H9 (cell line): ENCODE measurements around the gene PXYLP1. TPM values are rescaled to one million over a fixed set of nuclear protein-coding genes. Genes with fewer than 3 reads are reported as not detected.

Source experiments
- DNase-seq: peaks from one replicate; pipeline ENCODE4 v3.0.0-alpha.2; 2017
- H2AFZ ChIP-seq: one replicate; pipeline ENCODE4 v1.6.1; 2013; ENCODE audit warnings: mild to moderate bottlenecking, low read length, control low read depth, moderate library complexity
- H2AK5ac ChIP-seq: 2 replicates; pipeline ENCODE4 v1.6.1; 2013; ENCODE audit warnings: low read length, control low read depth, mixed read lengths; ENCODE audit not compliant: insufficient read length
- H2BK120ac ChIP-seq: one replicate; pipeline ENCODE4 v1.6.1; 2013; ENCODE audit warnings: low read depth, mild to moderate bottlenecking, low read length, control low read depth, inconsistent platforms; ENCODE audit not compliant: poor library complexity, severe bottlenecking
- H2BK12ac ChIP-seq: 2 replicates; pipeline ENCODE4 v1.6.1; 2013; ENCODE audit warnings: low read length, control low read depth, mixed read lengths, low read depth; ENCODE audit not compliant: insufficient read length
- H2BK15ac ChIP-seq: 2 replicates; pipeline ENCODE4 v1.6.1; 2013; ENCODE audit warnings: low read depth, low read length, control low read depth
- H2BK20ac ChIP-seq: one replicate; pipeline ENCODE4 v1.6.1; 2013; ENCODE audit warnings: low read depth, mild to moderate bottlenecking, low read length, control low read depth, inconsistent platforms; ENCODE audit not compliant: poor library complexity, severe bottlenecking
- H2BK5ac ChIP-seq: 2 replicates; pipeline ENCODE4 v1.6.1; 2013; ENCODE audit warnings: low read length, control low read depth, mixed read lengths; ENCODE audit not compliant: insufficient read length
- H3K14ac ChIP-seq: 2 replicates; pipeline ENCODE4 v1.6.1; 2013; ENCODE audit warnings: low read length, control low read depth; ENCODE audit not compliant: insufficient read depth
- H3K18ac ChIP-seq: 2 replicates; pipeline ENCODE4 v1.6.1; 2013; ENCODE audit warnings: low read depth, mild to moderate bottlenecking, mixed read lengths, low read length, control low read depth; ENCODE audit not compliant: insufficient read length
- H3K23ac ChIP-seq: 2 replicates; pipeline ENCODE4 v1.6.1; 2013; ENCODE audit warnings: low read length, control low read depth, mixed read lengths, low read depth; ENCODE audit not compliant: insufficient read length
- H3K23me2 ChIP-seq: 2 replicates; pipeline ENCODE4 v1.6.1; 2013; ENCODE audit warnings: low read depth, mild to moderate bottlenecking, mixed read lengths, low read length, control low read depth; ENCODE audit not compliant: insufficient read length, poor library complexity, severe bottlenecking
- H3K27ac ChIP-seq: 2 replicates; pipeline ENCODE4 v1.5.1; 2013; ENCODE audit warnings: low read length, control low read depth, mixed read lengths, low read depth; ENCODE audit not compliant: insufficient read length
- H3K27me3 ChIP-seq: 2 replicates; pipeline ENCODE4 v1.6.1; 2013; ENCODE audit warnings: low read length, control low read depth, inconsistent platforms; ENCODE audit not compliant: insufficient read depth
- H3K4ac ChIP-seq: 2 replicates; pipeline ENCODE4 v1.6.1; 2013; ENCODE audit warnings: low read depth, mild to moderate bottlenecking, control low read depth, inconsistent platforms, low read length, moderate library complexity
- H3K4me1 ChIP-seq: 2 replicates; pipeline ENCODE4 v1.6.1; 2013; ENCODE audit warnings: low read length, control low read depth, inconsistent platforms; ENCODE audit not compliant: insufficient read depth
- H3K4me2 ChIP-seq: 2 replicates; pipeline ENCODE4 v1.6.1; 2013; ENCODE audit warnings: low read length, control low read depth, mixed read lengths; ENCODE audit not compliant: insufficient read length, insufficient read depth
- H3K56ac ChIP-seq: 2 replicates; pipeline ENCODE4 v1.6.1; 2013; ENCODE audit warnings: low read depth, mild to moderate bottlenecking, mixed read lengths, low read length, control low read depth; ENCODE audit not compliant: insufficient read length
- H3K79me1 ChIP-seq: 2 replicates; pipeline ENCODE4 v1.6.1; 2013; ENCODE audit warnings: low read depth, mild to moderate bottlenecking, moderate library complexity, low read length, control low read depth, inconsistent platforms; ENCODE audit not compliant: insufficient read depth, poor library complexity, severe bottlenecking
- H3K79me2 ChIP-seq: 2 replicates; pipeline ENCODE4 v1.6.1; 2013; ENCODE audit warnings: low read length, control low read depth, inconsistent platforms; ENCODE audit not compliant: insufficient read depth
- H3K9ac ChIP-seq: 2 replicates; pipeline ENCODE4 v1.6.1; 2013; ENCODE audit warnings: low read length, control low read depth, mixed read lengths; ENCODE audit not compliant: insufficient read length; ENCODE audit errors: extremely low read depth
- H3K9me3 ChIP-seq: one replicate; pipeline ENCODE4 v1.6.1; 2013; ENCODE audit warnings: low read depth, low read length, inconsistent platforms; ENCODE audit not compliant: control insufficient read depth
- H3T11ph ChIP-seq: one replicate; pipeline ENCODE4 v1.6.1; 2013; ENCODE audit warnings: mild to moderate bottlenecking, low read length, control low read depth, inconsistent platforms
- H4K20me1 ChIP-seq: one replicate; pipeline ENCODE4 v1.6.1; 2013; ENCODE audit not compliant: control insufficient read depth, insufficient read length, insufficient read depth
- H4K5ac ChIP-seq: 2 replicates; pipeline ENCODE4 v1.6.1; 2013; ENCODE audit warnings: low read depth, mild to moderate bottlenecking, mixed read lengths, low read length, control low read depth; ENCODE audit not compliant: insufficient read length
- H4K8ac ChIP-seq: replicated peaks from 2 replicates; pipeline ENCODE4 v1.6.1; 2013; ENCODE audit warnings: low read length, control low read depth, mixed read lengths, low read depth; ENCODE audit not compliant: insufficient read length
- H4K91ac ChIP-seq: 2 replicates; pipeline ENCODE4 v1.6.1; 2013; ENCODE audit warnings: low read depth, mild to moderate bottlenecking, moderate library complexity, mixed read lengths, low read length, control low read depth; ENCODE audit not compliant: insufficient read length
- H3K27ac Mint-ChIP-seq, 3 experiments: 2 replicates in 2 of 3; 3 replicates in 1 of 3; pipeline ENCODE4 v1.8.0; 2020 to 2021; ENCODE audit warnings: mixed read lengths in 3 of 3, mild to moderate bottlenecking in 1 of 3, moderate library complexity in 1 of 3
- H3K27me3 Mint-ChIP-seq: 2 replicates; pipeline ENCODE4 v1.8.0; 2021; ENCODE audit warnings: low read depth, mild to moderate bottlenecking, moderate library complexity, mixed read lengths
- H3K36me3 Mint-ChIP-seq, 3 experiments: 2 replicates in 2 of 3; 3 replicates in 1 of 3; pipeline ENCODE4 v1.8.0; 2020 to 2021; ENCODE audit warnings: low read depth in 3 of 3, mixed read lengths in 3 of 3; ENCODE audit not compliant: insufficient read depth in 1 of 3
- H3K4me1 Mint-ChIP-seq, 2 experiments: 2 replicates each; pipeline ENCODE4 v1.8.0; 2020; ENCODE audit warnings: mixed read lengths in 2 of 2
- H3K4me3 Mint-ChIP-seq, 2 experiments: 2 replicates in 1 of 2; 3 replicates in 1 of 2; pipeline ENCODE4 v1.8.0; 2020 to 2021; ENCODE audit warnings: mild to moderate bottlenecking in 2 of 2, mixed read lengths in 2 of 2, moderate library complexity in 1 of 2
- H3K9me3 Mint-ChIP-seq, 2 experiments: 2 replicates in 1 of 2; 3 replicates in 1 of 2; pipeline ENCODE4 v1.8.0; 2020; ENCODE audit warnings: mild to moderate bottlenecking in 2 of 2, mixed read lengths in 2 of 2, moderate library complexity in 1 of 2
- WGBS: extraction: QIAGEN DNeasy Blood & Tissue Kit; methylation state at CpG from one replicate; pipeline ENCODE4 v1.1.7; 2013; ENCODE audit warnings: missing lambda C conversion rate, low lambda C conversion rate, mixed read lengths; ENCODE audit not compliant: insufficient read length; ENCODE audit errors: extremely low coverage; 5-methylcytosine and 5-hydroxymethylcytosine counted together
- total RNA-seq: library from RNA; stranded (reverse); gene quantifications from 2 replicates; pipeline ENCODE4 v1.2.1, GENCODE V29; 2021
- TF ChIP-seq, protein P1 (sequence below): fragments of 200-600 bp; sonication (generic); conservative IDR thresholded peaks from 3 replicates; pipeline ENCODE4 v1.8.0; 2021; ENCODE audit warnings: antibody characterized with exemption, mild to moderate bottlenecking

PXYLP1 gene
- total RNA-seq, 1 experiment from 2014 or later = 17.9 TPM

DNA sequence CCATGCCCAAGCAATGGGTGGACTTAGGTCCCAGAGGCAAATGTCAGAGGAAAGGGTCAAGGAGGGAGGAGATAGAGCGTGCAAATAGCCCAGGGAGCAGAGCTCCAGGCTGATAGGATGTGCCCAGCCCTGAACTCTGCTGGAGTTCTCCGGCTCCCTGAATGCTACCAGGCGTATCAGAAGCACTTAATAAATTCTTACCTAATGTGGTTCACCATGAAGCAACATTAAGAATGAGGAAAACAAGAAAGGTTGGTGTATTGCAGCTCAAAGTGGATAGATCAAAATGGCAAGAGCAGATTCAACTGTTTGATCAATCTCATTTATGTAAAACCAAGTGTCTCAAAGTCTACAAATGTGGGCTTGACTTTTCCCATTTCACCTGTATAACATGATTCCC lies 38.3 kb downstream of the PXYLP1 start:
- Mint-ChIP-seq H3K4me1 (peaks cover 0 to 2% of the 10 kb centered on the region in 2 experiments; a peak in 1 of 4 replicates), H3K9me3 (no peaks in the 10 kb centered on the region), H3K27ac (no peak overlapping the region), H3K4me3 (no peak overlapping the region), H3K36me3 (peaks cover 4 to 5% (median 4%) of the 10 kb centered on the region in 3 experiments; a peak in 5 of 7 replicates), H3K27me3 (no peaks in the 10 kb centered on the region; the same call in 1 of the 2 replicates)
- H3K27ac ChIP-seq = no peak overlapping the region
- no peak overlapping the region for H2BK5ac ChIP-seq
- no peak overlapping the region for H3K18ac ChIP-seq
- H2AFZ ChIP-seq = no peak overlapping the region
- H3K4me1 ChIP-seq = no peaks in the 10 kb centered on the region
- DNase-seq = no peak
- no peak overlapping the region for H3K4ac ChIP-seq
- no peaks in the 10 kb centered on the region for H3K27me3 ChIP-seq
- no peak overlapping the region for H3K14ac ChIP-seq
- no peak overlapping the region for H4K91ac ChIP-seq
- no peak overlapping the region for H2BK20ac ChIP-seq
- H3K79me2 ChIP-seq = no peaks in the 10 kb centered on the region
- H3K4me2 ChIP-seq = no peak overlapping the region
- no peaks in the 10 kb centered on the region for H3K79me1 ChIP-seq
- no peaks in the 10 kb centered on the region for H3K9me3 ChIP-seq
- no peak overlapping the region for H2BK12ac ChIP-seq
- no peak overlapping the region for H2BK120ac ChIP-seq
- no peak overlapping the region for H3T11ph ChIP-seq
- H3K9ac ChIP-seq = no peak overlapping the region
- no peak overlapping the region for H3K56ac ChIP-seq
- H3K23ac ChIP-seq = no peak overlapping the region
- TF ChIP-seq, protein P1, sequence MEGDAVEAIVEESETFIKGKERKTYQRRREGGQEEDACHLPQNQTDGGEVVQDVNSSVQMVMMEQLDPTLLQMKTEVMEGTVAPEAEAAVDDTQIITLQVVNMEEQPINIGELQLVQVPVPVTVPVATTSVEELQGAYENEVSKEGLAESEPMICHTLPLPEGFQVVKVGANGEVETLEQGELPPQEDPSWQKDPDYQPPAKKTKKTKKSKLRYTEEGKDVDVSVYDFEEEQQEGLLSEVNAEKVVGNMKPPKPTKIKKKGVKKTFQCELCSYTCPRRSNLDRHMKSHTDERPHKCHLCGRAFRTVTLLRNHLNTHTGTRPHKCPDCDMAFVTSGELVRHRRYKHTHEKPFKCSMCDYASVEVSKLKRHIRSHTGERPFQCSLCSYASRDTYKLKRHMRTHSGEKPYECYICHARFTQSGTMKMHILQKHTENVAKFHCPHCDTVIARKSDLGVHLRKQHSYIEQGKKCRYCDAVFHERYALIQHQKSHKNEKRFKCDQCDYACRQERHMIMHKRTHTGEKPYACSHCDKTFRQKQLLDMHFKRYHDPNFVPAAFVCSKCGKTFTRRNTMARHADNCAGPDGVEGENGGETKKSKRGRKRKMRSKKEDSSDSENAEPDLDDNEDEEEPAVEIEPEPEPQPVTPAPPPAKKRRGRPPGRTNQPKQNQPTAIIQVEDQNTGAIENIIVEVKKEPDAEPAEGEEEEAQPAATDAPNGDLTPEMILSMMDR = no peak
- no peak overlapping the region for H2BK15ac ChIP-seq
- H2AK5ac ChIP-seq = no peak overlapping the region
- no peaks in the 10 kb centered on the region for H4K20me1 ChIP-seq
- H3K23me2 ChIP-seq = no peaks in the 10 kb centered on the region
- whole genome bisulfite sequencing = no CpG with 5 or more reads among the region's 3 CpGs
- no peak overlapping the region for H4K8ac ChIP-seq
- H4K5ac ChIP-seq = no peak overlapping the region
